Astrocyte of the cerebellum (primary cell): Measurements from ENCODE around the gene MYOF.

ENCODE experiments used
- DNase-seq: peaks from one replicate; pipeline ENCODE4 v3.0.0-alpha.2; 2011; ENCODE audit warnings: low read depth
- H3K4me3 ChIP-seq: 2 replicates; pipeline ENCODE4 v1.5.1; 2011; ENCODE audit warnings: mild to moderate bottlenecking, low read depth, low read length, moderate library complexity
- CTCF ChIP-seq: IDR thresholded peaks from 2 replicates; pipeline ENCODE4 v1.5.1; 2012; ENCODE audit warnings: low read length, low read depth, moderate library complexity, mild to moderate bottlenecking; ENCODE audit errors: missing control alignments
- in situ Hi-C: cut with HindIII; loops from 2 replicates; pipeline ENCODE4 v1.10.0; 2017; ENCODE audit warnings: low sequenced_read_pairs

Gene MYOF

GRCh38 chr10:93268021-93268420 is 214.1 kb downstream of the MYOF start:
- in situ Hi-C loops = loop anchor here (10.0 kb wide), 1 partner anchor 93 kb away; no protein-coding TSS in a partner anchor
- no peak for DNase-seq
- H3K4me3 ChIP-seq = no peak overlapping the region
- no peak for TF ChIP-seq CTCF

- in situ Hi-C loops = loop anchor here (10.0 kb wide), 1 partner anchor 93 kb away; no protein-coding TSS in a partner anchor
- TF ChIP-seq CTCF = no peak
- H3K4me3 ChIP-seq = no peak overlapping the region
- DNase-seq = no peak
Measured at GRCh38 chr10:93267521-93267920, 214.6 kb downstream of the MYOF start.

GRCh38 chr10:93266858-93267257 is 215.3 kb downstream of the MYOF start:
- H3K4me3 ChIP-seq = no peak overlapping the region
- TF ChIP-seq CTCF = no peak
- in situ Hi-C loops = loop anchor here (10.0 kb wide), 1 partner anchor 92 kb away; no protein-coding TSS in a partner anchor
- DNase-seq = no peak

DNA sequence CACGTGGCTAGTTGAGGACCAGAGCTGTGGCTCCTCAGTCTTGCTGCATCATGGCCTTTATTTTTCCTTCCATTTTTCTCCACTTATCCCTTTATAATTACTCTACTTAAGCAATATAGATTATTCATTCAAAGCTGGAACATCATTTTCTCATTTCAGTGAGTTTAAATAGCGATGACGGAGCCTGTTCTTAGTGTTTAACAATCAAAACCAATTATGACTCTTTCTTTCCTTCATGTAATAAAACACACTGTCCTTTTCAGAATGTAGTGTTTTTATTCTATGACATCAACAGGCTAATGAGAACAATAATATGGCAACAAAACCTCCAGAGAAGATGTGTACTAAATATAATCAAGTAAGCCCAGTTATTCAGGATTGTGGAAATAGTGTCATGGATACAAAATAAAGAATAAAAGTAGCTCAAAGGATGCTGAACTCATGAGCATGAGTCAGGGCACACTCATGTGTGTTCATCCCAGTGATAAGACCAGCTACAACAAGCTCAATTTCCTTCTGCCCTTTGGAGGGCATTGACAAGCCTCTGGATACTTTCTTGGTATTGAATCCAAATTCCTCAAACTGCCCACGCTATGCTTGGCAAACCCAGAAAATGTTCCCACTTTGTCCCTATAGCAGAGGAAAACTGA is 220.0 kb downstream of the MYOF start:
- no peak overlapping the region for H3K4me3 ChIP-seq
- no peak for DNase-seq
- in situ Hi-C loops = loop anchor here (10.0 kb wide), 1 partner anchor 87 kb away; no protein-coding TSS in a partner anchor
- TF ChIP-seq CTCF = no peak

- no peak for TF ChIP-seq CTCF
- in situ Hi-C loops = loop anchor here (10.0 kb wide), 1 partner anchor 86 kb away; no protein-coding TSS in a partner anchor
- H3K4me3 ChIP-seq = no peak overlapping the region
- no peak for DNase-seq
Measured at GRCh38 chr10:93261089-93261488, 221.0 kb downstream of the MYOF start.

DNA sequence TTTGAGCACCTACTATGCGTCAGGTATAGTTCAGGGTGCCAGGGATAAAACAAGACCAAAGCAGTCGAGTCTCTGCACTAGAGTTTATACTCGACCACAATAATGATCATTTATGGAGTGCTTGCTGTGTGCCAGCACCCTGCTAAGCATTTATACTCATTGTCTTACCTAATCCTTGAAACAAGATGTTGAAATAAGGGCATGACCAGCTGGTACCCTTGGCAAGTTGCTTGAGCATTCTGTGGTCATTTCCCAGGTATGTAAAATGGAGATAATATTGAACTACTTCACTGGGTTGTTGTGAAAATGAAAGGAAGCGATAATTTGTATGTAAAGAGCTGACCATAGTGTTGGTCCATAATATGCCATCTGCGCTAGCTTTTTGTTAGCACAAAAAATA is 223.0 kb downstream of the MYOF start:
- no peak for DNase-seq
- in situ Hi-C loops = no loop called here
- no peak overlapping the region for H3K4me3 ChIP-seq
- no peak for TF ChIP-seq CTCF
